Tibial artery (tissue), 4 donors: ENCODE data around the gene TRMT44.
"Not testable (repeated sequence)": the region's sequence is repeated elsewhere in the genome, so short reads cannot be mapped to it uniquely, and the experiment has no call there.

Experiments
- DNase-seq, 2 donors: peaks; one replicate each; pipeline ENCODE4 v3.0.0-alpha.2; 2019
- H3K27ac ChIP-seq, 2 donors: fragments of 200-600 bp; sonication (generic) in 1 of 2; 1 replicate in 1 of 2; 2 replicates in 1 of 2; pipeline ENCODE4 v1.5.1; 2018 to 2019; ENCODE audit warnings: mild to moderate bottlenecking in 1 of 2
- H3K27me3 ChIP-seq, 2 donors: fragments of 200-600 bp; sonication (generic) in 1 of 2; one replicate each; pipeline versions ENCODE4 v1.5.1 to v1.6.0; 2016 to 2019
- H3K36me3 ChIP-seq, 3 donors: fragments of 200-600 bp; sonication (generic) in 2 of 3; one replicate each; pipeline ENCODE4 v1.5.1; 2016 to 2019; ENCODE audit warnings: mild to moderate bottlenecking in 2 of 3
- H3K4me1 ChIP-seq, 4 donors: fragments of 200-600 bp; sonication (generic) in 2 of 4; 1 replicate in 3 of 4; 2 replicates in 1 of 4; pipeline ENCODE4 v1.5.1; 2016 to 2019
- H3K4me3 ChIP-seq, 2 donors: fragments of 200-600 bp; sonication (generic) in 1 of 2; 1 replicate in 1 of 2; 2 replicates in 1 of 2; pipeline ENCODE4 v1.5.1; 2018 to 2019; ENCODE audit warnings: mild to moderate bottlenecking in 2 of 2
- H3K9me3 ChIP-seq, 3 donors: fragments of 200-600 bp; sonication (generic) in 1 of 3; one replicate each; pipeline ENCODE4 v1.5.1; 2016 to 2019
- CTCF ChIP-seq, 2 experiments: fragments of 200-600 bp in 1 of 2; fragments of 450-650 bp in 1 of 2; IDR thresholded peaks; one replicate each; pipeline ENCODE4 v1.5.1; 2017 to 2019; ENCODE audit warnings: antibody characterized with exemption in 2 of 2, mild to moderate bottlenecking in 1 of 2, moderate library complexity in 1 of 2
- intact Hi-C: fragments of 100-400 bp; cut with DNase I; formaldehyde crosslinking; loops from one replicate; pipeline ENCODE4 v1.15.0; 2023; ENCODE audit warnings: low total_unique reads

Gene TRMT44

DNA sequence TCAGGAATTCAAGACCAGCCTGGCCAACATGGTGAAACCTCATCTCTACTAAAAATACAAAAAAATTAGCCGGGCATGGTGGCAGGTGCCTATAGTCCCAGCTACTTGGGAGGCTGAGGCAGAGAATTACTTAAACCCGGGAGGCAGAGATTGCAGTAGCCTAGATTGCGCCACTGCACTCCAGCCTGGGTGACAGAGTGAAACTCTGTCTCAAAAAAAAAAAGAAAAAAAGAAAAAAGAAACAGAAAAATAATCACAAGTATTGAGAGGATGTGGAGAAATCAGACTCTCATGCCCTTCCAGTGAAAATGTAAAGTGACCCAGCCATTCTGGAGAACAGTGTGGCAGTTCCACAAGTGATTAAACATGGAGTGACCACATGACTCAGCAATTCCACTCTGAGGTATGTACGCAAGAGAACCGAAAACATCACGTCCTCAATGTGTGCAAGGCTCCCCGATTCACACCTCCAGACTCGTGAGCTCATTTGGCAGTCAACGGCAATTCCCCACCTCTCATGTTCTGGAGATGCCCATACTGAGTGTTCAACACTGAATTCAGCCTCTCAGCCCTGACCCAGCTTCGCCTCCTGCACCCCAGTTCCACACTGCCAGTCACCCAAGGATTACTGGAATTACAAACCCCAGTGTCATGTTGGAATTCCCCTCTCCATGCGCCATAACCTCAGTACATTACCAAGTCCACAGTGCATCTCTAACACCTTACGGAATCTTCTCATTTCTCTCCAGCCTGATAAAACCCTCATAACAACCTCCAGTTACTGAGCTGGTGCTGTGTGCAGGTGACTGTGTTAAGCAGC lies 21.1 kb upstream of the TRMT44 start:
- DNase-seq = no peak
- intact Hi-C loops = no loop called here
- H3K9me3 ChIP-seq = no peaks in the 10 kb centered on the region
- H3K27ac ChIP-seq = peak overlapping the region in 1 of 2 donors; percentile 19
- H3K36me3 ChIP-seq = peaks cover 16 to 34% (median 19%) of the 10 kb centered on the region in 3 donors
- H3K4me1 ChIP-seq = peaks cover 0 to 22% (median 8%) of the 10 kb centered on the region in 4 donors
- no peak for TF ChIP-seq CTCF (IDR thresholded peaks at IDR 0.05)
- no peaks in the 10 kb centered on the region for H3K27me3 ChIP-seq
- H3K4me3 ChIP-seq = no peak overlapping the region

DNA sequence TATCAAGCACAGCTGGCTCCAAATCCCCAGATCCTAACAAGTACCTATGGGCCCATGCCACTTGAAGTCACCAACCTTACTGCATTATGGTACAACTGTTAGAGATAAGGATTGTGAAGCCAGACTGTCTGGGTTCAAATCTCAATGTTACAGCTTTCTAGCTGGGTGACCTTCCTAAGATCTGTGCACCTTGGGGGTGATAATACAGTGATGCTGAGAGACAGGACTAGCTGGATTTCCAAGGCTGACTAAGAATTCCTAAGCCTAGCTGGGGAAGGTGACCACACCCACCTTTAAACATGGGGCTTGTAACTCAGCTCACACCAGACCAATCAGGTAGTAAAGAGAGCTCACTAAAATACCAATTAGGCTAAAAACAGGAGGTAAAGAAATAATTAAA lies 20.4 kb upstream of the TRMT44 start:
- H3K9me3 ChIP-seq, DNase-seq, H3K4me3 ChIP-seq, H3K27me3 ChIP-seq, intact Hi-C loops: not testable (repeated sequence)
- Histone ChIP-seq H3K27ac (peak overlapping the region in 1 of 2 donors; percentile 19), H3K36me3 (peaks cover 9 to 30% (median 11%) of the 10 kb centered on the region in 3 donors), H3K4me1 (peaks cover 0 to 24% (median 8%) of the 10 kb centered on the region in 4 donors)

DNA sequence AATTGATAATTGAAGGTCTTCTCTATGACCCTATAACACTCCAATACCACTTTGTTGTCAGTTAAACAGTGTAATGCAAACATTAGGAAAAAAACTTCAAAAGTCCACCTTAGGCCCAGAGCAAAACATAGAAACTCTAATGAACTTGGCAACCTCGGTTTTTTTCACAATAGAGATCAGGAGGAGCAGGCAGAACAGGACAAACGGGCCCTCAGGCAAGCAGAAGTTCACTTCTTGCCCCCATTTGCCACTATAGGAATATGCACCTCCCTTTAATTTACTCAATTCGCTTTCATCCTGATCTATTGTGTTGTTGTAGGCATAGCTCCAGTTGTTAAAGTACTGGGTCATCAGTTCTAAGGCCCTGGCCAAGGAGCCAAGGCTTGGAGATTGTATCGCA lies 18.2 kb upstream of the TRMT44 start:
- intact Hi-C loops = no loop called here
- H3K27ac ChIP-seq = no peak overlapping the region

DNA sequence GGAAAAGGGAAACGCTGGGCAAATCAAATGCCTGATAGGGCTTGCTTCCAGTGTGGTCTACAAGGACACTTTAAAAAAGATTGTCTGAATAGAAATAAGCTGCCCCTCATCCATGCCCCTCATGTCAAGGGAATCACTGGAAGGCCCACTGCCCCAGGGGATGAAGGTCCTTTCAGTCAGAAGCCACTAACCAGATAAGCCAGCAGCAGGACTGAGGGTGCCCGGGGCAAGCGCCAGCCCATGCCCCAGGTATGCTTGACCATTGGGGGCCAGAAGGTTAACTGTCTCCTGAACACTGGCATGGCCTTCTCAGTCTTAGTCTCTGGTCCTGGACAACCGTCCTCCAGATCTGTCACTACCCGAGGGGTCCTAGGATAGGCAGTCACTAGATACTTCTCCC lies 17.8 kb upstream of the TRMT44 start:
- no peak for TF ChIP-seq CTCF (IDR thresholded peaks at IDR 0.05)

More for the DNA sequence above, 18.2 kb upstream of the TRMT44 start:
- Histone ChIP-seq H3K4me1 (peaks cover 0 to 45% (median 29%) of the 10 kb centered on the region in 4 donors), H3K27me3 (no peaks in the 10 kb centered on the region), H3K9me3 (no peaks in the 10 kb centered on the region), H3K36me3 (peaks cover 0 to 13% (median 0%) of the 10 kb centered on the region in 3 donors), H3K4me3 (no peak overlapping the region)
- no peak for TF ChIP-seq CTCF (IDR thresholded peaks at IDR 0.05)
- no peak for DNase-seq

GRCh38 chr4:8427262-8427661 lies 13.3 kb upstream of the TRMT44 start:
- H3K27ac ChIP-seq = peak overlapping the region; percentile 86

More for the DNA sequence above, 17.8 kb upstream of the TRMT44 start:
- Histone ChIP-seq H3K36me3 (peaks cover 0 to 13% (median 0%) of the 10 kb centered on the region in 3 donors), H3K27me3 (no peaks in the 10 kb centered on the region), H3K4me1 (peaks cover 0 to 49% (median 33%) of the 10 kb centered on the region in 4 donors), H3K4me3 (no peak overlapping the region), H3K27ac (no peak overlapping the region), H3K9me3 (no peaks in the 10 kb centered on the region)
- intact Hi-C loops = no loop called here
- no peak for DNase-seq

More at GRCh38 chr4:8427262-8427661, 13.3 kb upstream of the TRMT44 start:
- Histone ChIP-seq H3K36me3 (peaks cover 0 to 9% (median 0%) of the 10 kb centered on the region in 3 donors), H3K9me3 (no peaks in the 10 kb centered on the region), H3K27me3 (no peaks in the 10 kb centered on the region), H3K4me1 (peaks cover 0 to 42% (median 32%) of the 10 kb centered on the region in 4 donors), H3K4me3 (peak overlapping the region; percentile 72 to 83)
- no peak for DNase-seq
- intact Hi-C loops = loop anchor here (5.0 kb wide), 1 partner anchor 270 kb away; the partner anchor contains the start of gene ABLIM2
- TF ChIP-seq CTCF (IDR thresholded peaks at IDR 0.05) = no peak
